Chondrocyte (in vitro differentiated cells): ENCODE measurements around the gene SOX4. TPM values are rescaled to one million over a fixed set of nuclear protein-coding genes. Genes with fewer than 3 reads are reported as not detected.

Source experiments
- DNase-seq: peaks from one replicate; pipeline ENCODE4 v3.0.0; 2021; ENCODE audit warnings: mixed read lengths, low spot score
- H3K27ac Mint-ChIP-seq: one replicate; pipeline ENCODE4 v1.8.0; 2021; ENCODE audit warnings: mild to moderate bottlenecking, moderate library complexity, mixed read lengths; ENCODE audit not compliant: unreplicated experiment
- H3K27me3 Mint-ChIP-seq: 2 replicates; pipeline ENCODE4 v1.8.0; 2021; ENCODE audit warnings: low read depth, mixed read lengths
- H3K36me3 Mint-ChIP-seq: 2 replicates; pipeline ENCODE4 v1.8.0; 2021; ENCODE audit warnings: low read depth, mixed read lengths
- H3K4me1 Mint-ChIP-seq: 2 replicates; pipeline ENCODE4 v1.8.0; 2021; ENCODE audit warnings: low read depth, mild to moderate bottlenecking, mixed read lengths
- H3K4me3 Mint-ChIP-seq: one replicate; pipeline ENCODE4 v1.8.0; 2021; ENCODE audit warnings: mild to moderate bottlenecking, moderate library complexity, mixed read lengths; ENCODE audit not compliant: unreplicated experiment
- H3K9me3 Mint-ChIP-seq: 2 replicates; pipeline ENCODE4 v1.8.0; 2021; ENCODE audit warnings: low read depth, mixed read lengths
- CTCF ChIP-seq: fragments of 200-600 bp; sonication (generic); IDR thresholded peaks from 2 replicates; pipeline ENCODE4 v1.5.0; 2021; ENCODE audit warnings: antibody characterized with exemption, mild to moderate bottlenecking, moderate library complexity
- total RNA-seq: library from RNA; stranded (reverse); gene quantifications from 3 replicates; pipeline ENCODE4 v1.2.1, GENCODE V29; 2021

Gene SOX4
- total RNA-seq, 1 donor from 2014 or later, result 61.7 TPM

GRCh38 chr6:21614226-21614625 lies 20.7 kb downstream of the SOX4 start:
- Mint-ChIP-seq H3K4me3 (no peak overlapping the region), H3K4me1 (peaks cover 7% of the 10 kb centered on the region), H3K27ac (no peak overlapping the region), H3K36me3 (no peaks in the 10 kb centered on the region), H3K9me3 (no peaks in the 10 kb centered on the region), H3K27me3 (no peaks in the 10 kb centered on the region)
- no peak for TF ChIP-seq CTCF
- DNase-seq, result no peak

GRCh38 chr6:21615504-21615903 lies 22.0 kb downstream of the SOX4 start:
- DNase-seq, result no peak
- H3K9me3 Mint-ChIP-seq, result no peaks in the 10 kb centered on the region
- no peak overlapping the region for H3K4me3 Mint-ChIP-seq
- H3K27me3 Mint-ChIP-seq, result no peaks in the 10 kb centered on the region
- H3K36me3 Mint-ChIP-seq, result no peaks in the 10 kb centered on the region
- no peak for TF ChIP-seq CTCF
- peaks cover 7% of the 10 kb centered on the region for H3K4me1 Mint-ChIP-seq
- H3K27ac Mint-ChIP-seq, result no peak overlapping the region

- no peak for DNase-seq
- Mint-ChIP-seq H3K36me3 (no peaks in the 10 kb centered on the region), H3K27me3 (no peaks in the 10 kb centered on the region), H3K9me3 (no peaks in the 10 kb centered on the region), H3K4me1 (peaks cover 7% of the 10 kb centered on the region), H3K4me3 (no peak overlapping the region), H3K27ac (no peak overlapping the region)
- TF ChIP-seq CTCF, result no peak
Observed at GRCh38 chr6:21616005-21616404, 22.5 kb downstream of the SOX4 start.

- no peaks in the 10 kb centered on the region for H3K27me3 Mint-ChIP-seq
- no peak for DNase-seq
- no peaks in the 10 kb centered on the region for H3K36me3 Mint-ChIP-seq
- no peak for TF ChIP-seq CTCF
- H3K9me3 Mint-ChIP-seq, result no peaks in the 10 kb centered on the region
- H3K4me1 Mint-ChIP-seq, result no peaks in the 10 kb centered on the region
- H3K4me3 Mint-ChIP-seq, result no peak overlapping the region
- no peak overlapping the region for H3K27ac Mint-ChIP-seq
Observed at GRCh38 chr6:21625642-21626041, 32.1 kb downstream of the SOX4 start.

- no peak overlapping the region for H3K27ac Mint-ChIP-seq
- no peak for TF ChIP-seq CTCF
- no peaks in the 10 kb centered on the region for H3K36me3 Mint-ChIP-seq
- no peaks in the 10 kb centered on the region for H3K27me3 Mint-ChIP-seq
- no peaks in the 10 kb centered on the region for H3K9me3 Mint-ChIP-seq
- H3K4me3 Mint-ChIP-seq, result no peak overlapping the region
- DNase-seq, result no peak
- H3K4me1 Mint-ChIP-seq, result no peaks in the 10 kb centered on the region
Observed at GRCh38 chr6:21626756-21627155, 33.2 kb downstream of the SOX4 start.
